ENCODE data around the gene SNRNP35. TPM values are rescaled to one million over a fixed set of nuclear protein-coding genes. Genes with fewer than 3 reads are reported as not detected.
A peak's percentile ranks its signal among the peaks of the same experiment; 100 is the strongest.
"Not testable (repeated sequence)": the region's sequence is repeated elsewhere in the genome, so short reads cannot be mapped to it uniquely, and the experiment has no call there.

SNRNP35 gene, protein sequence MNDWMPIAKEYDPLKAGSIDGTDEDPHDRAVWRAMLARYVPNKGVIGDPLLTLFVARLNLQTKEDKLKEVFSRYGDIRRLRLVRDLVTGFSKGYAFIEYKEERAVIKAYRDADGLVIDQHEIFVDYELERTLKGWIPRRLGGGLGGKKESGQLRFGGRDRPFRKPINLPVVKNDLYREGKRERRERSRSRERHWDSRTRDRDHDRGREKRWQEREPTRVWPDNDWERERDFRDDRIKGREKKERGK
- total RNA-seq: 57.8 and 58.2 TPM in 2 replicates
- total RNA-seq (2013): 41.3 TPM
- 33.8 and 46.6 TPM in 2 replicates for polyA plus RNA-seq
- polyA minus RNA-seq: 22.2 and 25.0 TPM in 2 replicates

DNA sequence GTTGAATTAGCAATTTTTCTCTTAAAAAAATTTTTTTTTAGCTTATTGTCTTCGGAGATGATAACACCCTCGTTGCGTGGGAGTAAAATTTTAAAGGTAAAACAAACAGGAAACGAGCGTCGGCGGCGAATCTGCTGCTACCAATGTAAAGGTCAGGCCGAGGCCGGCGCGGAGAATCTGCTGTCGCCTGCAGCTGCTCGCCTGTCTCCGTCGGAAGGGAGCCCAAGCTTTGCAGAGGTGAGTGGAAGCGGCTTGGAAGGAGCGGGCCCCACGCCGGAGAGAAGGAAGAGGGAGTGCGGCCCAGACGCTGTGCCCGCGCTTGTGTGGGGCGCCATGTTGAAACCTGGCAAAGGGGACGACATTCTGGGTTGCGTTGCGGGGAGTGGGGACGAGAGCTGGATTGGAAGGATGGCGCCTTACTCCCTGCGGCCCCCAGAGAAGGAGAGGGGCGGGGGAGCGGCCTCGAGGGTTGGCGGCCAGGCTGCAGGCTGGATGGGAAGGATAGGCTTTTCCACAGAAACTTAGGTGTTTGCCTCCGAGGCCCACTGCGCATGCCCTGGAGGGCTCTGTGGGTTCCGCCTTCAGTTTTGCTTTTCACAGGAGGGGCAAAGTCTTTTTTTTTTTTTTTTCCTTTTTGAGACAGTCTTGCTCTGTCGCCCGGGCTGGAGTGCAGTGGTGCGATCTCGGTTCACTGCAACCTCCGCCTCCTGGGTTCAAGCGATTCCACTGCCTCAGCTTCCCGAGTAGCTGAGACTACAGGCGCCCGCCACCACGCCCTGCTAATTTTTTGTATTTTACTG is at the start of gene SNRNP35:
Gene SNRNP35 (plus strand): TSS at position 160 of the 800 bp plus-strand sequence. CDS start 7,402 bp downstream, outside the sequence.
- TF ChIP-seq, protein P1, sequence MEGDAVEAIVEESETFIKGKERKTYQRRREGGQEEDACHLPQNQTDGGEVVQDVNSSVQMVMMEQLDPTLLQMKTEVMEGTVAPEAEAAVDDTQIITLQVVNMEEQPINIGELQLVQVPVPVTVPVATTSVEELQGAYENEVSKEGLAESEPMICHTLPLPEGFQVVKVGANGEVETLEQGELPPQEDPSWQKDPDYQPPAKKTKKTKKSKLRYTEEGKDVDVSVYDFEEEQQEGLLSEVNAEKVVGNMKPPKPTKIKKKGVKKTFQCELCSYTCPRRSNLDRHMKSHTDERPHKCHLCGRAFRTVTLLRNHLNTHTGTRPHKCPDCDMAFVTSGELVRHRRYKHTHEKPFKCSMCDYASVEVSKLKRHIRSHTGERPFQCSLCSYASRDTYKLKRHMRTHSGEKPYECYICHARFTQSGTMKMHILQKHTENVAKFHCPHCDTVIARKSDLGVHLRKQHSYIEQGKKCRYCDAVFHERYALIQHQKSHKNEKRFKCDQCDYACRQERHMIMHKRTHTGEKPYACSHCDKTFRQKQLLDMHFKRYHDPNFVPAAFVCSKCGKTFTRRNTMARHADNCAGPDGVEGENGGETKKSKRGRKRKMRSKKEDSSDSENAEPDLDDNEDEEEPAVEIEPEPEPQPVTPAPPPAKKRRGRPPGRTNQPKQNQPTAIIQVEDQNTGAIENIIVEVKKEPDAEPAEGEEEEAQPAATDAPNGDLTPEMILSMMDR (IDR thresholded peaks at IDR 0.05): no peak
- no peak for TF ChIP-seq EZH2 (IDR thresholded peaks at IDR 0.05; ENCODE audit: borderline replicate concordance, insufficient read depth, low read depth, low read length, poor library complexity, severe bottlenecking)
- Mint-ChIP-seq H3K27ac (peak within 1 kb of the TSS; percentile 100), H3K4me3 (peak within 1 kb of the TSS; percentile 99), H3K4me1 (peaks cover 26% of the 10 kb centered on the region), H3K9me3 (ENCODE audit: insufficient read depth) (no peaks in the 10 kb centered on the region), H3K27me3 (no peaks in the 10 kb centered on the region)
- Histone ChIP-seq H3K36me3 (replicated peaks in 1 of 2; ENCODE audit: control extremely low read depth in 1 of 2, control insufficient read depth in 1 of 2, extremely low read depth in 1 of 2, insufficient read depth in 2 of 2, low read length in 1 of 2) (peaks cover 0 to 3% of the 10 kb centered on the region in 2 experiments), H3K4me3 (ENCODE audit: control extremely low read depth in 1 of 5, extremely low read depth in 1 of 5, insufficient read depth in 1 of 5, low read depth in 2 of 5, low read length in 4 of 5) (peak within 1 kb of the TSS; percentile 76 to 99 (median 95)), H3K9ac (ENCODE audit: low read length) (peak within 1 kb of the TSS; percentile 93), H3K9me3 (ENCODE audit: control extremely low read depth in 1 of 3, control insufficient read depth in 2 of 3, insufficient read depth in 1 of 3, low read length in 2 of 3) (no peaks in the 10 kb centered on the region), H2AFZ (ENCODE audit: insufficient read depth, low read depth, low read length, poor library complexity, severe bottlenecking) (peak within 1 kb of the TSS; percentile 100), H3K4me1 (ENCODE audit: control insufficient read depth in 2 of 2, insufficient read depth in 2 of 2, low read length in 2 of 2) (peaks cover 12 to 17% of the 10 kb centered on the region in 2 donors), H3K27me3 (replicated peaks in 1 of 4; ENCODE audit: control extremely low read depth in 1 of 4, control insufficient read depth in 3 of 4, insufficient read depth in 4 of 4, low read length in 3 of 4) (no peaks in the 10 kb centered on the region), H3K4me2 (replicated peaks; ENCODE audit: low read depth, low read length, poor library complexity, severe bottlenecking) (peak within 1 kb of the TSS; percentile 70), H3K79me2 (ENCODE audit: control insufficient read depth, insufficient read depth, low read length) (peaks cover 45% of the 10 kb centered on the region), H4K20me1 (ENCODE audit: control insufficient read depth, insufficient read depth, low read length, poor library complexity, severe bottlenecking) (no peaks in the 10 kb centered on the region), H3K27ac (ENCODE audit: low read length in 2 of 2) (peak within 1 kb of the TSS; percentile 92 to 98)
- intact Hi-C loops (cut with micrococcal nuclease): loop anchor here (1.0 to 10.0 kb wide), 3 partner anchors 31 to 93 kb away; partner anchors contain the start of gene RILPL1
- DNase-seq: peak; percentile 96
- ATAC-seq (ENCODE audit: low read depth): peak; percentile 79
- WGBS (ENCODE audit: insufficient coverage): under 1% methylated on average over 48 of the region's 48 CpGs
- CTCF ChIA-PET: interaction anchor here (0.8 to 3.1 kb wide), 7 partner anchors 10 to 93 kb away, joined by 3 to 16 read pairs (median 3); no protein-coding TSS in a partner anchor
- POLR2A ChIA-PET: interaction anchor here (0.6 to 3.8 kb wide), 15 partner anchors 10 to 441 kb away, joined by 3 to 28 read pairs (median 6); partner anchors contain the start of gene RILPL2

DNA sequence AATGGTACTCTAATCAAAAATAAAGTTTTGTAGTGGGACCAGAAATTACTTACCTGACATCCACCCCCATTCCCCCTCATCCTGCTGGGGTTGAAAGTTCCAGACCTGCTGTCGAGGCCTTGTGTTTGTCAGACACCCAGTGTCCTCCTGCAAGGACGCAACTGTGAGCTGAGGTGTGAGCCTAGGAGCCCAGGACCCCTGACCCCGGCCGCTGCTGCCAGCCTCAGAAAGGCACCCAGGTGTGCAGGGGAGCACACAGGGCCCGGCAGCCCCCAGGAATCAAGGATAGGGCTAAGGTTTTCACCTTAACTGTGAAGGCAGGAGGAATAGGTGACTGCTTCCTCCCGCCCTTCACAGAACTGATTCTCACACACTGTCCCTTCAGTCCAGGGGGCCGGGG is 49.3 kb upstream of the SNRNP35 start:
- H3K9ac ChIP-seq (ENCODE audit: low read length); ATAC-seq (ENCODE audit: low read depth); H2AFZ ChIP-seq (ENCODE audit: insufficient read depth, low read depth, low read length, poor library complexity, severe bottlenecking); H3K79me2 ChIP-seq (ENCODE audit: control insufficient read depth, insufficient read depth, low read length); DNase-seq; H3K4me1 Mint-ChIP-seq; H3K27ac ChIP-seq (ENCODE audit: low read length in 2 of 2); H3K4me2 ChIP-seq (replicated peaks; ENCODE audit: low read depth, low read length, poor library complexity, severe bottlenecking); H3K9me3 ChIP-seq (ENCODE audit: control extremely low read depth in 1 of 3, control insufficient read depth in 2 of 3, insufficient read depth in 1 of 3, low read length in 2 of 3); H3K27me3 ChIP-seq (replicated peaks in 1 of 4; ENCODE audit: control extremely low read depth in 1 of 4, control insufficient read depth in 3 of 4, insufficient read depth in 4 of 4, low read length in 3 of 4); H4K20me1 ChIP-seq (ENCODE audit: control insufficient read depth, insufficient read depth, low read length, poor library complexity, severe bottlenecking); H3K27me3 Mint-ChIP-seq; H3K4me3 ChIP-seq (ENCODE audit: control extremely low read depth in 1 of 5, extremely low read depth in 1 of 5, insufficient read depth in 1 of 5, low read depth in 2 of 5, low read length in 4 of 5); H3K27ac Mint-ChIP-seq; H3K4me1 ChIP-seq (ENCODE audit: control insufficient read depth in 2 of 2, insufficient read depth in 2 of 2, low read length in 2 of 2); H3K9me3 Mint-ChIP-seq (ENCODE audit: insufficient read depth); intact Hi-C loops (cut with micrococcal nuclease); H3K4me3 Mint-ChIP-seq: not testable (repeated sequence)
- ChIA-PET CTCF (interaction anchor here (0.9 to 2.0 kb wide), 4 partner anchors 18 to 60 kb away, joined by 3 to 10 read pairs (median 5); partner anchors contain the start of gene KMT5A), POLR2A (interaction anchor here (0.6 to 0.9 kb wide), 3 partner anchors 19 to 236 kb away, joined by 3 to 10 read pairs (median 3); no protein-coding TSS in a partner anchor)
- H3K36me3 ChIP-seq (replicated peaks in 1 of 2; ENCODE audit: control extremely low read depth in 1 of 2, control insufficient read depth in 1 of 2, extremely low read depth in 1 of 2, insufficient read depth in 2 of 2, low read length in 1 of 2): peaks cover 5 to 38% of the 10 kb centered on the region in 2 experiments
- 100% methylated on average over 4 of the region's 7 CpGs for WGBS (ENCODE audit: insufficient coverage)
